AG09319 (cell line): ENCODE results near the gene ELMOD1.

Source experiments
- DNase-seq: peaks from one replicate; pipeline ENCODE4 v3.0.0-alpha.2; 2010; ENCODE audit warnings: low read depth; ENCODE audit errors: extremely low read depth
- CTCF ChIP-seq: IDR thresholded peaks from 2 replicates; pipeline ENCODE4 v1.5.1; 2011; ENCODE audit warnings: low read depth, mild to moderate bottlenecking, inconsistent platforms, low read length, moderate library complexity

Gene ELMOD1

GRCh38 chr11:107598225-107599139 lies 7.5 kb downstream of the ELMOD1 start:
- DNase-seq, result no peak
- TF ChIP-seq CTCF, result peak; percentile 34

- no peak for DNase-seq
- TF ChIP-seq CTCF, result no peak; the same call in 1 of the 2 replicates
Measured at GRCh38 chr11:107605061-107606006, 14.4 kb downstream of the ELMOD1 start.

GRCh38 chr11:107606141-107606540 lies 15.2 kb downstream of the ELMOD1 start:
- TF ChIP-seq CTCF, result peak; percentile 4
- no peak for DNase-seq

GRCh38 chr11:107608809-107609208 lies 17.9 kb downstream of the ELMOD1 start:
- no peak for DNase-seq
- TF ChIP-seq CTCF, result no peak

- TF ChIP-seq CTCF, result no peak
- DNase-seq, result no peak
Measured at GRCh38 chr11:107609400-107610218, 18.7 kb downstream of the ELMOD1 start.

- no peak for DNase-seq
- TF ChIP-seq CTCF, result no peak
Measured at GRCh38 chr11:107612445-107612844, 21.5 kb downstream of the ELMOD1 start.
